ENCODE data around the gene DNMT3A. TPM values are rescaled to one million over a fixed set of nuclear protein-coding genes. Genes with fewer than 3 reads are reported as not detected.

Gene DNMT3A
- total and polyA plus RNA-seq, 3 donors from 2014 or later: 15.5 to 36.3 (median 36.3) TPM

GRCh38 chr2:25304826-25305596 lies 36.7 kb downstream of the DNMT3A start:
- WGBS, 2 donors: 80 to 85% methylated on average over 16 of the region's 16 CpGs
- Histone ChIP-seq H3K4me3 (no peak overlapping the region), H3K4me1 (peaks cover 25% of the 10 kb centered on the region), H3K9me3 (no peaks in the 10 kb centered on the region), H3K36me3 (ENCODE audit: low read depth, missing control alignments) (no peaks in the 10 kb centered on the region), H3K27ac (no peak overlapping the region), H3K27me3 (no peaks in the 10 kb centered on the region)
- TF ChIP-seq POLR2A (IDR thresholded peaks at IDR 0.05): no peak
- TF ChIP-seq CTCF (IDR thresholded peaks at IDR 0.05): no peak
- no peak for DNase-seq
- intact Hi-C loops (cut with DNase I; ENCODE audit: low total_unique reads): no loop called here

DNA sequence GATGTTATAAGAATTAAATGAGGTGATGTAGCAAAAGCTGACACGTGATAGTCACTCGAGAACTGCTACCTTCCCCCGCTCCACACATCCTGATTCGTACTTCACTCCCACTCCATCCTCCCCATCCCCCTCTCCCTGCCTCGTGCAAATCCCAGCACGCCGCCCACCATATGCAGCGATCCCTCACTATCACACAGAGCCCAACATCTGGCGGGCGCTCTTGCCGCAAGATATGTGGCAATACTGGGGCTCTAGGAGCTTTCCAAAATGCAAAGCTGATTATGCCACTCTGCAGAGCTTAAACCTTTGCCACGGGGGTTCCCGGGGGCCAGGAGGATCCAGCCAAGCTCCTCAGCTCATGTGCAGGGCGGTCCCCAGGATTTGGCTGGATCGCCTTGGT lies 37.4 kb downstream of the DNMT3A start:
- H3K9me3 ChIP-seq: no peaks in the 10 kb centered on the region
- H3K36me3 ChIP-seq (ENCODE audit: low read depth, missing control alignments): no peaks in the 10 kb centered on the region
- WGBS, 2 donors: 71 to 88% methylated on average over 15 of the region's 15 CpGs
- intact Hi-C loops (cut with DNase I; ENCODE audit: low total_unique reads): no loop called here
- TF ChIP-seq CTCF (IDR thresholded peaks at IDR 0.05): no peak
- TF ChIP-seq POLR2A (IDR thresholded peaks at IDR 0.05): no peak
- no peak overlapping the region for H3K4me3 ChIP-seq
- H3K27me3 ChIP-seq: no peaks in the 10 kb centered on the region
- DNase-seq: no peak
- peaks cover 25% of the 10 kb centered on the region for H3K4me1 ChIP-seq
- H3K27ac ChIP-seq: no peak overlapping the region

DNA sequence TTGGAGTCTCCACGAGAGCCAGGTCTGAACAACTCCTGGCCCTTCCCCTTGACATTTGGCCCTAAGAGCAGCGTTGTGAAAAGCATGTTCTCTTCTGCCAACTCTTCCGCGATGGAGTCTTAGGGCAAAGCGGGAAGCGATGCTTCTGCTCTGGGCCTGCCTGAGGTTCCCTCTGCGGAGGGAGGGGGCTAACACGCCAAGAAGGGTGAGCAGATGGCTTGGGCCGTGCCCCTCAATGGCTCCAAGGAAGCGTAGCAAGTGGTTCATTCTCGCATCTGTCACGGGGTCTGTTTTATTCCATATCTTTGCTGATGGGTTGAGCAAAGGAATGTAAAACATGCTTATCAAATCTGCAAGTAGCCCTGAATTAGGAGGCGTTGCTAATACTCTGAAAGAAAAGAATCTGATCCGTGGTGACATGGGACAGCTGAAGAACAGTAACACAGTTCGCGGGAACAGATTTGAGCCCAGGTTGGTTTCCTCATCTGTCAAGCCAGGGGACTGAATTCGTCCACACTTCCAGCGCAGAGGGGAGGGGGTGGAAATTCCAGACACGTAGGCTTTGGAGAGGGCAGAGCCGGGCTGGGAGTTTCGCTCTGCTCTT lies 38.0 kb downstream of the DNMT3A start:
- Histone ChIP-seq H3K27ac (no peak overlapping the region), H3K27me3 (no peaks in the 10 kb centered on the region), H3K36me3 (ENCODE audit: low read depth, missing control alignments) (no peaks in the 10 kb centered on the region), H3K9me3 (no peaks in the 10 kb centered on the region), H3K4me1 (peaks cover 25% of the 10 kb centered on the region), H3K4me3 (no peak overlapping the region)
- intact Hi-C loops (cut with DNase I; ENCODE audit: low total_unique reads): no loop called here
- no peak for TF ChIP-seq POLR2A (IDR thresholded peaks at IDR 0.05)
- no peak for TF ChIP-seq CTCF (IDR thresholded peaks at IDR 0.05)
- DNase-seq: no peak
- 78 to 82% methylated on average over 17 to 21 of the region's 21 CpGs for WGBS, 2 donors

- 73 to 90% methylated on average over 9 of the region's 9 CpGs for WGBS, 2 donors
- DNase-seq: no peak
- H3K9me3 ChIP-seq: no peaks in the 10 kb centered on the region
- H3K27me3 ChIP-seq: no peaks in the 10 kb centered on the region
- H3K4me3 ChIP-seq: no peak overlapping the region
- TF ChIP-seq CTCF (IDR thresholded peaks at IDR 0.05): no peak
- TF ChIP-seq POLR2A (IDR thresholded peaks at IDR 0.05): no peak
- peaks cover 25% of the 10 kb centered on the region for H3K4me1 ChIP-seq
- intact Hi-C loops (cut with DNase I; ENCODE audit: low total_unique reads): no loop called here
- H3K27ac ChIP-seq: no peak overlapping the region
- no peaks in the 10 kb centered on the region for H3K36me3 ChIP-seq (ENCODE audit: low read depth, missing control alignments)
Measured at GRCh38 chr2:25302758-25303375, 38.9 kb downstream of the DNMT3A start.

All from testis (tissue), 3 donors.